Lower lobe of right lung (tissue), 2 donors: ENCODE measurements around the gene LMBRD2. TPM values are rescaled to one million over a fixed set of nuclear protein-coding genes. Genes with fewer than 3 reads are reported as not detected.

Experiments used
- ATAC-seq, 2 donors: fragments of 200-7000 bp; cut with Tn5 transposase; one replicate each; pipeline ENCODE4 v1.9.1; 2020 to 2022; ENCODE audit warnings: mild to moderate bottlenecking in 2 of 2, moderate library complexity in 2 of 2
- DNase-seq: peaks from one replicate; pipeline ENCODE4 v3.0.0-alpha.2; 2020
- H3K27ac ChIP-seq: fragments of 200-600 bp; one replicate; pipeline ENCODE4 v1.8.0; 2022
- H3K27me3 ChIP-seq: fragments of 200-600 bp; one replicate; pipeline ENCODE4 v1.8.0; 2022; ENCODE audit warnings: low read depth
- H3K36me3 ChIP-seq: fragments of 200-600 bp; one replicate; pipeline ENCODE4 v1.8.0; 2022; ENCODE audit warnings: mild to moderate bottlenecking
- H3K4me1 ChIP-seq: fragments of 200-600 bp; one replicate; pipeline ENCODE4 v1.8.0; 2022
- H3K4me3 ChIP-seq: fragments of 200-600 bp; one replicate; pipeline ENCODE4 v1.8.0; 2022; ENCODE audit warnings: mild to moderate bottlenecking
- H3K9me3 ChIP-seq: fragments of 200-600 bp; one replicate; pipeline ENCODE4 v1.8.0; 2022
- intact Hi-C: fragments of 100-400 bp; cut with DNase I; formaldehyde crosslinking; loops from one replicate; pipeline ENCODE4 v1.11.0; 2022
- total RNA-seq: library from RNA; stranded (reverse); fragmentation: NEBNext Ultra II Directional; extraction: Animal tissue kit (Norgen Biotek cat#: 25700); gene quantifications from one replicate; pipeline ENCODE4 v1.2.1, GENCODE V29; 2021
- TF ChIP-seq, protein P1 (sequence below): fragments of 200-600 bp; IDR thresholded peaks from one replicate; pipeline ENCODE4 v1.8.0; 2022; ENCODE audit warnings: antibody characterized with exemption, mild to moderate bottlenecking
- donor health status: DM: no; HTN: yes; CAD: no; lungs with severe emphysema.

The LMBRD2 gene
- total RNA-seq, 1 donor from 2014 or later, result 12.1 TPM

DNA sequence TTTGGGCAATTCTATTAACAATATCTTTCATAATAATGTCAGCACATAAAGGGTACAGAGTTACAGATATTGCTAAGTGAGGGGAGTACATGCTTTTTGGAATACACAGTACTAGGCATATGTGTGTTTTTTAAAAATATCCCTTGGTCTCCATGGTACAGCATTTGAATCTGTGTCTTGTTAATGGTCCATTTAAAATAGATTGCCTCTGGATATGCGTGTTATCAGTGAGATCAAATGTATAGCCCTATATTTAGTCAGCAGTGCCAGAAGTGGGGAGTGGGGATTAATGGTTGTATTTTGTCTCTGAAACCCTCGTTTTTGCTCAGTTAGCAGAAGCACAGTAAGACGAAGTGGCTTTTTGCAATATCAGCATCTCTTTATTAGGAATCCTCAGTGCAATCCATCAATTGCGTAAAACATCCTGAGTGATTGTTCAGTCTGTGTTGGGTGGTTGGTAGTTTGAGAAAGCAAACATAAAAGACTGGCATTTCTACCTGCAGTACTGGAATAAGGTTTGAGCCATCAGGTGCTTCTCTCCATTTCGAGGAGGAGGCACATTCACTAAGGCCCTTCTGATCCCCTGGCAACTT, 19.2 kb upstream of the LMBRD2 start:
- Histone ChIP-seq H3K4me1 (no peaks in the 10 kb centered on the region), H3K36me3 (peaks cover 92% of the 10 kb centered on the region)
- TF ChIP-seq, protein P1, sequence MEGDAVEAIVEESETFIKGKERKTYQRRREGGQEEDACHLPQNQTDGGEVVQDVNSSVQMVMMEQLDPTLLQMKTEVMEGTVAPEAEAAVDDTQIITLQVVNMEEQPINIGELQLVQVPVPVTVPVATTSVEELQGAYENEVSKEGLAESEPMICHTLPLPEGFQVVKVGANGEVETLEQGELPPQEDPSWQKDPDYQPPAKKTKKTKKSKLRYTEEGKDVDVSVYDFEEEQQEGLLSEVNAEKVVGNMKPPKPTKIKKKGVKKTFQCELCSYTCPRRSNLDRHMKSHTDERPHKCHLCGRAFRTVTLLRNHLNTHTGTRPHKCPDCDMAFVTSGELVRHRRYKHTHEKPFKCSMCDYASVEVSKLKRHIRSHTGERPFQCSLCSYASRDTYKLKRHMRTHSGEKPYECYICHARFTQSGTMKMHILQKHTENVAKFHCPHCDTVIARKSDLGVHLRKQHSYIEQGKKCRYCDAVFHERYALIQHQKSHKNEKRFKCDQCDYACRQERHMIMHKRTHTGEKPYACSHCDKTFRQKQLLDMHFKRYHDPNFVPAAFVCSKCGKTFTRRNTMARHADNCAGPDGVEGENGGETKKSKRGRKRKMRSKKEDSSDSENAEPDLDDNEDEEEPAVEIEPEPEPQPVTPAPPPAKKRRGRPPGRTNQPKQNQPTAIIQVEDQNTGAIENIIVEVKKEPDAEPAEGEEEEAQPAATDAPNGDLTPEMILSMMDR, result no peak

GRCh38 chr5:36168737-36169136, 17.1 kb upstream of the LMBRD2 start:
- H3K27ac ChIP-seq, result no peak overlapping the region
- no peaks in the 10 kb centered on the region for H3K9me3 ChIP-seq
- intact Hi-C loops, result no loop called here
- peaks cover 99% of the 10 kb centered on the region for H3K36me3 ChIP-seq
- TF ChIP-seq, protein P1, result no peak
- ATAC-seq (no peak), DNase-seq (no peak)
- no peaks in the 10 kb centered on the region for H3K27me3 ChIP-seq
- no peaks in the 10 kb centered on the region for H3K4me1 ChIP-seq
- H3K4me3 ChIP-seq, result no peak overlapping the region

More for the DNA sequence above, 19.2 kb upstream of the LMBRD2 start:
- H3K27ac ChIP-seq, result no peak overlapping the region
- DNase-seq (no peak), ATAC-seq (no peak)
- H3K27me3 ChIP-seq, result no peaks in the 10 kb centered on the region
- H3K4me3 ChIP-seq, result no peak overlapping the region
- no peaks in the 10 kb centered on the region for H3K9me3 ChIP-seq
- intact Hi-C loops, result no loop called here

DNA sequence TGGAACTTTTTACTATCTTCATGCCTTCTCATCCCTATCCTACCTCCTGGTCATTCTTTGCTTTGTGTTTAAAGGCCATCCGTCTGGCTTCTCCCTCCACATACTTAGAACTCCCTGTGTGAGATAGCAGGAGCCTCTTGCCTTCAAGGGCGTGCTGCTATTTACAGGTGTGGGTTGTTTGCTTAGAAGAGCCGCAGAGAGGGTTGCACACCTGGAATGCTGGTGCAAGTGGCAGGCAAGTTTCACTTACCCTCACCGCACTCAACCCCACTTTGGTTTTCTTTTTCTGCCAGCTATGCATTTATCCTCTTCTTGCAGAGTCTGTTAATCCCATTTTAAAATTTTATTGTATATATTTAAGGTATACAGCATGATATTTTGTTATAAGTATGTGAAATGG, 12.8 kb upstream of the LMBRD2 start:
- ATAC-seq (no peak), DNase-seq (no peak)
- H3K9me3 ChIP-seq, result no peaks in the 10 kb centered on the region
- TF ChIP-seq, protein P1, result no peak
- H3K27ac ChIP-seq, result no peak overlapping the region
- H3K4me1 ChIP-seq, result no peaks in the 10 kb centered on the region
- intact Hi-C loops, result no loop called here
- H3K36me3 ChIP-seq, result peaks cover 84% of the 10 kb centered on the region
- no peak overlapping the region for H3K4me3 ChIP-seq
- H3K27me3 ChIP-seq, result no peaks in the 10 kb centered on the region

DNA sequence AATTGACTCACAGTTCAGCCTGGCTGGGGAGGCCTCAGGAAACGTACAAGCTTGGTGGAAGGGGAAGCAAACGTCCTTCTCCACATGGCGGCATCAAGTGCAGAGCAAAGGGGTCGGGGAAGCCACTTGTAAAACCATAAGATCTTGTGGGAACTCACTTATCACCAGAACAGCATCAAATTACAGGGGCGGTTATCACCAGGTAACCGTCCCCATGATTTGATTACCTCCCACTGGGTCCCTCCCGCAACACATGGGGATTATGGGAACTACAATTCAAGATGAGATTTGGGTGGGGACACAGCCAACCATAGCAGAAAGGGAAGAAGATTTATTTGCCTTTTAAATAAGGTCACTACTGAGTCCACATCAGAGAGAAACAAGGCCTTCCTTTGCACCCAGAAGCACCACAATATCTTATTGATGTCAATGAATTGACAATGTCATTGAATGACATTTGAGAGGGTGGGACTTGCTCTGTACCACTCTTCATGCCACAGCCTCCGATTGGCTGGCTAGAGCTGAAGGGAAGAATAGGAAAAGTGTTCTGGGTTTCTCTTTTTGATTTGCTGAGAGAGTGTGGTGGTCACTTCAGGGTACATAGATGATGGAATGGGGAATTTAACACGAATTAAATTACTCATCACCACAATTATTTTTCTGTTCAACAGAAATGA, 11.3 kb upstream of the LMBRD2 start:
- intact Hi-C loops, result no loop called here
- no peak overlapping the region for H3K27ac ChIP-seq
- no peak for DNase-seq
- H3K9me3 ChIP-seq, result no peaks in the 10 kb centered on the region
- ATAC-seq, result no peak
- H3K4me3 ChIP-seq, result no peak overlapping the region
- TF ChIP-seq, protein P1, result no peak
- H3K27me3 ChIP-seq, result no peaks in the 10 kb centered on the region
- no peaks in the 10 kb centered on the region for H3K4me1 ChIP-seq
- peaks cover 81% of the 10 kb centered on the region for H3K36me3 ChIP-seq

DNA sequence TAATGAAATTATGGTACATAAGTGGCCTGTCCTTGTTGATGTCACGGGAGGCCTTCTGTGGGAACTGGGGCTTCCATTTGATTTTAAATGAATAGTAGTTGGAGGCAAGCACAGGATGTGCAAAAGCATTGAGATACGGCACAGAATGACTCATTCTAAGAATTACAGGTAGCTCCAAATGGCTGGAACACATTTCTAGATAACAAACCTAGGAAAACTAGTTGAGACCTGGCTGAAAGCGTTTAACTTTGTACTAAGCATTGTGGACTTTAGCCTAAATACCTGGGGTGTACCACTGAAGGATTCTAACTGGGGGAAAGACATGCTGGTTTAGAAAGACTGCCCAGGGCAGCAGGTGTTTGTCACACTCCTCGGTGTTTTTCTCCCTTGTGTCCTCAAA, 9.7 kb upstream of the LMBRD2 start:
- H3K36me3 ChIP-seq, result peaks cover 72% of the 10 kb centered on the region
- no peak overlapping the region for H3K27ac ChIP-seq
- no peak for DNase-seq
- H3K4me1 ChIP-seq, result peaks cover 6% of the 10 kb centered on the region
- TF ChIP-seq, protein P1, result no peak
- no peak overlapping the region for H3K4me3 ChIP-seq
- intact Hi-C loops, result no loop called here
- ATAC-seq, result no peak
- no peaks in the 10 kb centered on the region for H3K27me3 ChIP-seq
- H3K9me3 ChIP-seq, result no peaks in the 10 kb centered on the region
